Duodenal mucosa (tissue), 2 donors: ENCODE results near the gene LMF2.

Experiments
- H3K27ac ChIP-seq: one replicate; pipeline ENCODE4 v1.7.0; 2013; ENCODE audit warnings: low read depth, low read length
- H3K27me3 ChIP-seq, 2 donors: one replicate each; pipeline ENCODE4 v1.7.0; 2013; ENCODE audit warnings: low read length in 2 of 2, control low read depth in 1 of 2; ENCODE audit not compliant: insufficient read depth in 2 of 2, control insufficient read depth in 1 of 2
- H3K36me3 ChIP-seq, 2 donors: one replicate each; pipeline ENCODE4 v1.7.0; 2013; ENCODE audit warnings: low read length in 2 of 2, control low read depth in 1 of 2; ENCODE audit not compliant: insufficient read depth in 2 of 2, control insufficient read depth in 1 of 2
- H3K4me1 ChIP-seq, 2 donors: one replicate each; pipeline ENCODE4 v1.7.0; 2013; ENCODE audit warnings: low read length in 2 of 2, control low read depth in 1 of 2; ENCODE audit not compliant: insufficient read depth in 2 of 2, control insufficient read depth in 1 of 2
- H3K4me3 ChIP-seq, 2 donors: one replicate each; pipeline ENCODE4 v1.7.0; 2013; ENCODE audit warnings: low read length in 2 of 2, low read depth in 1 of 2
- H3K9ac ChIP-seq, 2 donors: one replicate each; pipeline ENCODE4 v1.7.0; 2013; ENCODE audit warnings: low read length in 2 of 2, low read depth in 1 of 2
- H3K9me3 ChIP-seq, 2 donors: one replicate each; pipeline ENCODE4 v1.7.0; 2013; ENCODE audit warnings: low read length in 2 of 2, control low read depth in 1 of 2; ENCODE audit not compliant: control insufficient read depth in 1 of 2

LMF2 gene, protein sequence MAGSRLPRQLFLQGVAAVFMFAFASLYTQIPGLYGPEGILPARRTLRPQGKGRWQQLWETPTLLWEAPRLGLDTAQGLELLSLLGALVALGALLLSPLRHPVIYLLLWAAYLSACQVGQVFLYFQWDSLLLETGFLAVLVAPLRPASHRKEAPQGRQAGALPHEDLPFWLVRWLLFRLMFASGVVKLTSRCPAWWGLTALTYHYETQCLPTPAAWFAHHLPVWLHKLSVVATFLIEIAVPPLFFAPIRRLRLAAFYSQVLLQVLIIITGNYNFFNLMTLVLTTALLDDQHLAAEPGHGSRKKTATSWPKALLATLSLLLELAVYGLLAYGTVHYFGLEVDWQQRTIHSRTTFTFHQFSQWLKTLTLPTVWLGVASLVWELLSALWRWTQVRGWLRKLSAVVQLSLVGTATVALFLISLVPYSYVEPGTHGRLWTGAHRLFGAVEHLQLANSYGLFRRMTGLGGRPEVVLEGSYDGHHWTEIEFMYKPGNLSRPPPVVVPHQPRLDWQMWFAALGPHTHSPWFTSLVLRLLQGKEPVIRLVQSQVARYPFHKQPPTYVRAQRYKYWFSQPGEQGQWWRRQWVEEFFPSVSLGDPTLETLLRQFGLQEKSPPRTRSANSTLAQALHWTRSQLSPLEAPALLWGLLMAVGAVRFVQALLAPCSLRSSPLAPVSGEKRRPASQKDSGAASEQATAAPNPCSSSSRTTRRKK

DNA sequence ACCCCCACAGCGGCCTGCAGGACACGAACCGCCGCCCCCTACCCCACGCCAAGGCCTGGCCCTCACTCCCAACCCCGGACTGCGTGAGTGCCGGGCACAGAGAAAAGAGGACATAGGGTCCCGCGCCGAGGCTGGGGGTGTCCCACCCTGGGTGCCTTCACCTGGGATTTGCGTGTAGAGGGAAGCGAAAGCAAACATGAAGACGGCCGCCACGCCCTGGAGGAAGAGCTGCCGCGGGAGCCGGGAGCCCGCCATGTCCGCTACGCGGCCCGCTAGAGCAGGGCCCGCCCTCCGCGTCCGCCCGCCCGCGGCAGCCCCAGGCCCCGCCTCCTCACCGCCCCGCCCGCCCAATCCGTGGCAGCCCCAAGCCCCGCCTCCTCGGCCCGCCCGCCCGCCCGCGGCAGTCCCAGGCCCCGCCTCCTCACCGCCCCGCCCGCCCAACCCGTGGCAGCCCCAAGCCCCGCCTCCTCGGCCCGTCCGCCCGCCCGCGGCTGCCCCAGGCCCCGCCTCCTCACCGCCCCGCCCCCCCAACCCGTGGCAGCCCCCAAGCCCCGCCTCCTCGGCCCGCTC lies at the start of gene LMF2:
LMF2 (minus strand) TSS at position 282 of the 570 bp plus-strand sequence; CDS start at position 255, 27 bp downstream.
- H3K9me3 ChIP-seq = no peaks in the 10 kb centered on the region
- H3K27ac ChIP-seq = peak within 1 kb of the TSS; percentile 88
- peak within 1 kb of the TSS; percentile 81 to 94 for H3K4me3 ChIP-seq
- H3K36me3 ChIP-seq = peaks cover 6 to 23% of the 10 kb centered on the region in 2 donors
- H3K27me3 ChIP-seq = no peaks in the 10 kb centered on the region
- peak within 1 kb of the TSS; percentile 87 to 91 for H3K9ac ChIP-seq
- peaks cover 10 to 27% of the 10 kb centered on the region in 2 donors for H3K4me1 ChIP-seq

DNA sequence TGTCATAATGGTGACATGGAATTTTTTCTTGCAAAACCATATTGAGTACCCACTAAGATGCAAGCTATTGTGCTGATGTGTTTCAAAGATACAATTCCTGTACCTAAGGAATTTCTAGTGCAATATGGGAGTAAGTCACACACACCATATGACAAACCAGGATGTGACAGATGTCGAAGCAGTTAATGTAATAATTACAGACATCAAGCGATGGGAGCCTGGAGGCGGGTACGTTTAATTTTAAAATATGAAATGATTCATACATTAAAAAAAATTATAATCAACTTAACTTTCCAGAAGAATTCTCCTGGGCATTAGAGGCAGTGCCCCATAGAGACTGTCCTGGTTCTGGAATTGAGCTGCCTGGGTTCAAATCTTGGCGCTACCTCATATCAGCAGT lies 49.2 kb upstream of the LMF2 start:
- Histone ChIP-seq H3K4me3 (no peak overlapping the region), H3K9me3 (no peaks in the 10 kb centered on the region), H3K4me1 (no peaks in the 10 kb centered on the region)

DNA sequence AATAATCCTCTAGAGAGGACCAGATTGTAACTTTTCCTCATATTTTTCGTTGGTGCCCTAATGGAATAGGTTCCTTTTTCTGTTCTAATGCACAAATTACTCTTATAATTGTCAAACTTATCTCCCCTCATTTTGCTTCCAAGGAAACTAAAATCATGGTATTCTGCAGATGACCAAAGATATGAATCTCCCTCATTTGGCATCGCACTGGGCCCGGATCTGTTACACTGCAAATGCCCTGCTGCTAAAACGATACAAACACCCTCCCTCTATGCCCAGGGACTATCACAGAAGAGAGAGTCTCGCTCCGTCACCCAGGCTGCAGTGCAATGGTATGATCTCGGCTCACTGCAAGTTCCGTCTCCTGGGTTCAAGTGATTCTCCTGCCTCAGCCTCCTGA lies 45.8 kb upstream of the LMF2 start:
- H3K27ac ChIP-seq = no peak overlapping the region
- no peaks in the 10 kb centered on the region for H3K9me3 ChIP-seq
- H3K9ac ChIP-seq = no peak overlapping the region
- peaks cover 0 to 7% of the 10 kb centered on the region in 2 donors for H3K4me1 ChIP-seq
- H3K27me3 ChIP-seq = peaks cover 0 to 4% of the 10 kb centered on the region in 2 donors
- H3K4me3 ChIP-seq = no peak overlapping the region
- no peaks in the 10 kb centered on the region for H3K36me3 ChIP-seq

More for the DNA sequence above, 49.2 kb upstream of the LMF2 start:
- H3K36me3 ChIP-seq = no peaks in the 10 kb centered on the region
- H3K9ac ChIP-seq = no peak overlapping the region
- H3K27ac ChIP-seq = no peak overlapping the region
- no peaks in the 10 kb centered on the region for H3K27me3 ChIP-seq

DNA sequence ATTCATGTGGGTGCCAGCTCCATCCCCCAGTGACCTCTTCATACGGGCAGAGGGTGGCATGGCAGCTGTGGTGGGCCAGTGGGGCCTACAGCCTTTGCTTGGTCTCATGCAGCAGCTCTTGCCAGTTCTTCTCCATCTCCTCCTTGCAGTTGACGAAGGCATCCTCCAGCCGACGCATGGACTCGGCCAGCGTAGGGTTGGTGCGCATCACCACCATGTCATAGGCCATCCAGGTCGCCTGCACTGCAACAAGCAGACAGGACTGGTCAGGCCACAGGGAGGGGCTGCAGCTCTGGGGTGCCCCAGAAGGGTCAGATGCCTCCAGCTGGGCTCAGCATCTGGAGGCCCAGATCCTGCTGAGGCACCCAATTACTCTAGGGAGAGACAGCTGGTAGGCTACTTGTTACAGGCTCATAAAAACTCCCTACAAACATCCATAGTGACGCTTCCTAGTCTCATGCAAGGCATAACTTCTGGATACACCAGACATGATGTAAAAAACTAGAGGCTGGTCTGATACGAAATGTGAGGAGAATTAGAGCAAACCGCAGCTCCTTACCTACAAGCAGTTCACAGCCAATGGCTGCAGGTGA lies 43.8 kb upstream of the LMF2 start:
- H3K9me3 ChIP-seq = no peaks in the 10 kb centered on the region
- peaks cover 0 to 9% of the 10 kb centered on the region in 2 donors for H3K4me1 ChIP-seq
- H3K27me3 ChIP-seq = peaks cover 0 to 6% of the 10 kb centered on the region in 2 donors
- no peak overlapping the region for H3K4me3 ChIP-seq
- no peak overlapping the region for H3K9ac ChIP-seq
- H3K36me3 ChIP-seq = no peaks in the 10 kb centered on the region
- no peak overlapping the region for H3K27ac ChIP-seq

DNA sequence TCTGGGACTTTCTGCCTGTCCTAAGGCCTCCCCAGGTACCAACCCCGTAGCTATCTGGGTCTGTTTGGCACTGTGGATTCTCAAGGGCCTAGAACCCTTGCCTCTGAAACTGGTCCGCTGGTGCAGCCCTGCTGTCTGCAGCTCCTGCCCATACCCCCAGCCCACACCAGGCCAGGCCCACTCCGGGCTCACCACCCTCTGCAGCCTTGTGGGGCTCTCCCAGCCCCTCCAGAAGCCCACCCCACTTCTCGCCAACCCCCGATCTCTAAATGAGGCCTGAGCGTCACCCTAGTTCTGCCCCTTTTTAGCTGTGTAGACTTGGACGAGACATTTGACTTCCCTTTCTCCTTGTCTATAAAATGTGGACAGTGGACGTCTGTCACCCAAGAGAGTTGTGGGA lies 42.9 kb upstream of the LMF2 start:
- Histone ChIP-seq H3K36me3 (no peaks in the 10 kb centered on the region), H3K27ac (no peak overlapping the region), H3K4me3 (no peak overlapping the region), H3K9ac (no peak overlapping the region), H3K27me3 (peaks cover 0 to 6% of the 10 kb centered on the region in 2 donors), H3K4me1 (peaks cover 3 to 9% of the 10 kb centered on the region in 2 donors), H3K9me3 (no peaks in the 10 kb centered on the region)

DNA sequence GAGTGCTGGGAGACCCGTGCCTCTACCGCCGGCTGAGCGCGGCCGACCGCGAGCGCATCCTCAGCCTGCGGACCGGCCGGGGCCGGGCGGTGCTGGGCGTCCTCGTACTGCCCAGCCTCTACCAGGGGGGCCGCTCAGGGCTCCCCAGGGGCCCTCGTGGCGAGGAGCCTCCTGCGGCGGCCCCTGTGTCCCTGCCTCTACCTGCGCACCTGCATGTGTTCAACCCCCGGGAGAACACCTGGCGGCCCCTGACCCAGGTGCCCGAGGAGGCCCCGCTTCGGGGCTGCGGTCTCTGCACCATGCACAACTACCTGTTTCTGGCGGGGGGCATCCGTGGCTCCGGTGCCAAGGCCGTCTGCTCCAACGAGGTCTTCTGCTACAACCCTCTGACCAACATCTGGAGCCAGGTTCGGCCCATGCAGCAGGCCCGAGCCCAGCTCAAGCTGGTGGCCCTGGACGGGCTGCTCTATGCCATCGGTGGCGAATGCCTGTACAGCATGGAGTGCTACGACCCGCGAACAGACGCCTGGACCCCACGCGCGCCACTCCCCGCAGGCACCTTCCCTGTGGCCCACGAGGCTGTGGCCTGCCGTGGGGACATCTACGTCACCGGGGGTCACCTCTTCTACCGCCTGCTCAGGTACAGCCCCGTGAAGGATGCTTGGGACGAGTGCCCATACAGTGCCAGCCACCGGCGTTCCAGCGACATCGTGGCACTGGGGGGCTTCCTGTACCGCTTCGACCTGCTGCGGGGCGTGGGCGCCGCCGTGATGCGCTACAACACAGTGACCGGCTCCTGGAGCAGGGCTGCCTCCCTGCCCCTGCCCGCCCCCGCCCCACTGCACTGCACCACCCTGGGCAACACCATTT lies 41.7 kb upstream of the LMF2 start:
- H3K9ac ChIP-seq = peak overlapping the region; percentile 10 to 38
- H3K4me1 ChIP-seq = peaks cover 15 to 20% of the 10 kb centered on the region in 2 donors
- H3K9me3 ChIP-seq = no peaks in the 10 kb centered on the region
- peaks cover 0 to 6% of the 10 kb centered on the region in 2 donors for H3K27me3 ChIP-seq
- no peak overlapping the region for H3K27ac ChIP-seq
- peak overlapping the region; percentile 29 to 58 for H3K4me3 ChIP-seq
- no peaks in the 10 kb centered on the region for H3K36me3 ChIP-seq

DNA sequence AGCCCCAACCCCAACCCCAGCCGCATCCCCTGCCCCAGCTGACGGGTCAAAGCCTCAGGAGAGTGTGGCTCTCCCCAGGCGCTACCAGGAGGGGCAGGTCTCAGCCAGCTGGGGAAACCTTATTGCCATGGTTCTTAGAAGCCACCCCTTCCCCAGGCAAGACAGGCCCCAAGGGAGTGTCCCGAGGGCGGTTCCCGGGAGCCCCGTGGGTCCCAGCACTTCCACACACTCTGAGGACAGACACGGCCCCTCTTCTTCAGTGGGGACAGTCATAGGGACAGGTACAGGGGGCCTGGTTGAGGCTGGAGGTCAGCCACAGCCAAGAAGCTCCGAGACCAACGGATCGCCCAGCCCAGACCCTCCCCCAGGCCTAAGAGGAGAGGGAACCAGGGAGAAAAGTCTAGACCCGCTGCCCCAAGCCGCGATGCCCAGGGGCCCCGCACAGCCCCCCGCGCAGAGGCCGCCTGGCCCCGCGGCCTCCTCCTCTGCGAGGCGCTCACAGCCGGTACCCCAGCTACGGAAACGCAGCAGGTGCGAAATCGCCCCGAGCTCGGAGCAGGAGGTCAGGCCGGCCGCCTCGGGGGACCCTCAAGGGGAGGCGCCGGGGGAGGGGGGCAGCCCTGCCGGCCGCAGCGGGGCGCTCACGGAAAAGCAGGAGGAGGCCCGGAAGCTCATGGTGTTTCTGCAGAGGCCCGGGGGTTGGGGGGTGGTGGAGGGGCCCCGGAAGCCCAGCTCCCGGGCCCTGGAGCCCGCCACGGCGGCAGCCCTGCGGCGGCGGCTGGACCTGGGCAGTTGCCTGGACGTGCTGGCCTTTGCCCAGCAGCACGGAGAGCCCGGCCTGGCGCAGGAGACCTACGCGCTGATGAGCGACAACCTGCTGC lies 40.8 kb upstream of the LMF2 start:
- Histone ChIP-seq H3K27ac (no peak overlapping the region), H3K27me3 (peaks cover 0 to 6% of the 10 kb centered on the region in 2 donors), H3K4me3 (peak overlapping the region; percentile 29 to 58), H3K9me3 (no peaks in the 10 kb centered on the region), H3K9ac (peak overlapping the region; percentile 10 to 38), H3K4me1 (peaks cover 15 to 24% of the 10 kb centered on the region in 2 donors), H3K36me3 (no peaks in the 10 kb centered on the region)

DNA sequence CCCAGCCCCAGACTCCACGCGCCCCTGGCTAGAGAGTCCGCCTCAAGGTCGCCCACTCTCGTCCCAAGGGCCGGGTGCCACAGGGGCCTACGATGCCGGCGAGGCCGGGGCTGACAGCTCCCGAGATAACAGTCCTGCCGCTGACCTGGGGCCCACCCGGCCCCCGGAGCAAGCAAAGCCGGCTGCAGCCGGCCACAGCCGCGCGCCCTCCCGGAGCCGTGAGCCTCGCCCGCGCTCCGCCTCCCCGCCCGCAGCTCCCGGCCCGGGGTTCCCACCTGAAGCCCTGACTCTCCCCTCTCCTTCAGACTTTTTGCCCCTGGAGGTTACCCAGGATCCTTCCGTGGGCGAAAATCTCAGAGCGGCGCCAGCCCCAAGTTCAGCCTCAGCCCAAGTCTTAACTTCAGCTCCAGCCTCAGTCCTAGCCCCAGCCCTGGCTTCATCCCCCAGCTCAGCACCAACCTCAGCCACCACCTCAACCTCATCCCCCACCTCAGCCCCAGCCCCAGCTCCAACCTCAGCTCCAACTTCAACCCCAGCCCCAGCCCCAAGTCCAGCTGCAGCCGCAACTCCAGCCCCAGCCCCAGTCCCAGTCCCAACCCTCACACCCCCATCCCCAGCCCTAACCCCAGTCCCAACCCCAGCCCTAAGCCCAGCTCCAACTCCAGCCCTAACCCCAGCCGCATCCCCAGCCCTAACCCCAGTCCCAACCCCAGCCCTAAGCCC lies 39.9 kb upstream of the LMF2 start:
- Histone ChIP-seq H3K4me3 (no peak overlapping the region), H3K9me3 (no peaks in the 10 kb centered on the region), H3K36me3 (no peaks in the 10 kb centered on the region), H3K27me3 (peaks cover 0 to 6% of the 10 kb centered on the region in 2 donors), H3K27ac (no peak overlapping the region), H3K4me1 (peaks cover 15 to 24% of the 10 kb centered on the region in 2 donors), H3K9ac (no peak overlapping the region)
